Thyroid gland (tissue), 4 donors: ENCODE data around the gene CTIF.

ENCODE experiments used
- POLR2A ChIP-seq, 2 donors: fragments of 450-650 bp; IDR thresholded peaks; one replicate each; pipeline ENCODE4 v1.6.1; 2017; ENCODE audit warnings: antibody characterized with exemption in 2 of 2, mild to moderate bottlenecking in 2 of 2, moderate library complexity in 1 of 2
- TF ChIP-seq, protein P1 (sequence below), 6 experiments: fragments of 200-600 bp in 3 of 6; fragments of 450-650 bp in 3 of 6; sonication (generic) in 3 of 6; IDR thresholded peaks; one replicate each; pipeline ENCODE4 v1.5.1; 2016 to 2019; ENCODE audit warnings: antibody characterized with exemption in 6 of 6, mild to moderate bottlenecking in 2 of 6, inconsistent platforms in 1 of 6, moderate library complexity in 1 of 6

- TF ChIP-seq, protein P1, sequence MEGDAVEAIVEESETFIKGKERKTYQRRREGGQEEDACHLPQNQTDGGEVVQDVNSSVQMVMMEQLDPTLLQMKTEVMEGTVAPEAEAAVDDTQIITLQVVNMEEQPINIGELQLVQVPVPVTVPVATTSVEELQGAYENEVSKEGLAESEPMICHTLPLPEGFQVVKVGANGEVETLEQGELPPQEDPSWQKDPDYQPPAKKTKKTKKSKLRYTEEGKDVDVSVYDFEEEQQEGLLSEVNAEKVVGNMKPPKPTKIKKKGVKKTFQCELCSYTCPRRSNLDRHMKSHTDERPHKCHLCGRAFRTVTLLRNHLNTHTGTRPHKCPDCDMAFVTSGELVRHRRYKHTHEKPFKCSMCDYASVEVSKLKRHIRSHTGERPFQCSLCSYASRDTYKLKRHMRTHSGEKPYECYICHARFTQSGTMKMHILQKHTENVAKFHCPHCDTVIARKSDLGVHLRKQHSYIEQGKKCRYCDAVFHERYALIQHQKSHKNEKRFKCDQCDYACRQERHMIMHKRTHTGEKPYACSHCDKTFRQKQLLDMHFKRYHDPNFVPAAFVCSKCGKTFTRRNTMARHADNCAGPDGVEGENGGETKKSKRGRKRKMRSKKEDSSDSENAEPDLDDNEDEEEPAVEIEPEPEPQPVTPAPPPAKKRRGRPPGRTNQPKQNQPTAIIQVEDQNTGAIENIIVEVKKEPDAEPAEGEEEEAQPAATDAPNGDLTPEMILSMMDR (IDR thresholded peaks at IDR 0.05) = no peak
- TF ChIP-seq POLR2A (IDR thresholded peaks at IDR 0.05) = no peak
Measured at GRCh38 chr18:48564139-48564538, 25.3 kb downstream of the CTIF start.
